Lower leg skin (tissue), 3 donors: ENCODE data around the gene NMNAT3.

Experiments used
- POLR2A ChIP-seq, 2 donors: fragments of 450-650 bp; IDR thresholded peaks; one replicate each; pipeline ENCODE4 v1.6.1; 2016 to 2017; ENCODE audit warnings: antibody characterized with exemption in 2 of 2, mild to moderate bottlenecking in 1 of 2, moderate library complexity in 1 of 2
- TF ChIP-seq, protein P1 (sequence below), 3 donors: fragments of 450-650 bp; IDR thresholded peaks; one replicate each; pipeline ENCODE4 v1.5.1; 2016; ENCODE audit warnings: antibody characterized with exemption in 3 of 3, mild to moderate bottlenecking in 3 of 3, moderate library complexity in 2 of 3

DNA sequence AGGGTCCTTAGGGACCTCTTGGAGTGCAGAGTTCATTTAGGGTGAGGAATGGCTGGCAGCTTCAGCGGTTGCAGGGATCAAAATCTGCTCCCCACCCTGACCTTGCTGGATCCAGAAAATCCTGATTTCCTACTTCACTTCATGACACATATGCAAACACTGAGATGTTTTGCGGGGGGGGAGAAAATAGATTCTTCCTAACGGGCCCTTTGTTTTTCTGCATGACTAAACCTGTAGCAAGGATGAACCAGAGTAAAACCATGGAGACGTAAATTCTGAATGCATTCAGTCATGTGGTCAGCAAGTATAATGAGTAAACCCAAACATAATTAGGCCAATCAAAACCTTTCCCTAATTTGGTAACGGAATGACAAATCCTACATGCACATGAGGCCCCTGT lies 118.2 kb downstream of the NMNAT3 start:
- TF ChIP-seq, protein P1, sequence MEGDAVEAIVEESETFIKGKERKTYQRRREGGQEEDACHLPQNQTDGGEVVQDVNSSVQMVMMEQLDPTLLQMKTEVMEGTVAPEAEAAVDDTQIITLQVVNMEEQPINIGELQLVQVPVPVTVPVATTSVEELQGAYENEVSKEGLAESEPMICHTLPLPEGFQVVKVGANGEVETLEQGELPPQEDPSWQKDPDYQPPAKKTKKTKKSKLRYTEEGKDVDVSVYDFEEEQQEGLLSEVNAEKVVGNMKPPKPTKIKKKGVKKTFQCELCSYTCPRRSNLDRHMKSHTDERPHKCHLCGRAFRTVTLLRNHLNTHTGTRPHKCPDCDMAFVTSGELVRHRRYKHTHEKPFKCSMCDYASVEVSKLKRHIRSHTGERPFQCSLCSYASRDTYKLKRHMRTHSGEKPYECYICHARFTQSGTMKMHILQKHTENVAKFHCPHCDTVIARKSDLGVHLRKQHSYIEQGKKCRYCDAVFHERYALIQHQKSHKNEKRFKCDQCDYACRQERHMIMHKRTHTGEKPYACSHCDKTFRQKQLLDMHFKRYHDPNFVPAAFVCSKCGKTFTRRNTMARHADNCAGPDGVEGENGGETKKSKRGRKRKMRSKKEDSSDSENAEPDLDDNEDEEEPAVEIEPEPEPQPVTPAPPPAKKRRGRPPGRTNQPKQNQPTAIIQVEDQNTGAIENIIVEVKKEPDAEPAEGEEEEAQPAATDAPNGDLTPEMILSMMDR (IDR thresholded peaks at IDR 0.05) = no peak
- no peak for TF ChIP-seq POLR2A (IDR thresholded peaks at IDR 0.05)
